Naive thymus-derived CD4-positive, alpha-beta T cell (primary cell): ENCODE data around the gene GPC4. TPM values are rescaled to one million over a fixed set of nuclear protein-coding genes. Genes with fewer than 3 reads are reported as not detected.

Experiments
- ATAC-seq: fragments of 150-1000 bp; cut with Tn5 transposase; 2 replicates; pipeline ENCODE4 v1.10.0; 2021; ENCODE audit warnings: mild to moderate bottlenecking, moderate library complexity
- CTCF ChIA-PET: fragments of 350-600 bp; sonication (Branson Sonifier 250); formaldehyde crosslinking; loops from one replicate; lab custom pipeline; 2021; ENCODE audit warnings: antibody characterized with exemption; lab: Charles Lee
- POLR2A ChIA-PET: fragments of 350-600 bp; sonication (Branson Sonifier 250); formaldehyde crosslinking; loops from one replicate; lab custom pipeline; 2021; ENCODE audit warnings: antibody characterized with exemption, inconsistent platforms; lab: Charles Lee
- DNase-seq, 9 donors: peaks; one replicate each; pipeline versions ENCODE4 v3.0.0 to v3.0.0-alpha.2; 2020 to 2022; ENCODE audit warnings: mixed read lengths in 1 of 9
- H3K27ac ChIP-seq: one replicate; pipeline ENCODE4 v1.7.0; 2013; ENCODE audit warnings: mild to moderate bottlenecking, low read depth, low read length, moderate library complexity
- H3K27me3 ChIP-seq, 2 donors: one replicate each; pipeline ENCODE4 v1.7.0; 2013; ENCODE audit warnings: low read length in 2 of 2, mild to moderate bottlenecking in 2 of 2, moderate library complexity in 2 of 2; ENCODE audit not compliant: control insufficient read depth in 2 of 2, insufficient read depth in 2 of 2
- H3K36me3 ChIP-seq, 3 experiments: 1 replicate in 2 of 3; 2 replicates in 1 of 3; pipeline ENCODE4 v1.7.0; 2013; ENCODE audit warnings: low read length in 3 of 3, mild to moderate bottlenecking in 3 of 3, moderate library complexity in 1 of 3; ENCODE audit not compliant: insufficient read depth in 3 of 3, control insufficient read depth in 2 of 3
- H3K4me1 ChIP-seq, 2 donors: one replicate each; pipeline ENCODE4 v1.7.0; 2013; ENCODE audit warnings: low read length in 2 of 2, mild to moderate bottlenecking in 2 of 2, moderate library complexity in 1 of 2; ENCODE audit not compliant: control insufficient read depth in 2 of 2, insufficient read depth in 2 of 2
- H3K4me3 ChIP-seq: 2 replicates; pipeline ENCODE4 v1.7.0; 2013; ENCODE audit warnings: mild to moderate bottlenecking, low read length
- H3K9me3 ChIP-seq, 3 experiments: 1 replicate in 2 of 3; 2 replicates in 1 of 3; pipeline ENCODE4 v1.7.0; 2013; ENCODE audit warnings: low read length in 3 of 3; ENCODE audit not compliant: control insufficient read depth in 2 of 3
- H3K27ac Mint-ChIP-seq, 9 donors: one replicate each; pipeline ENCODE4 v1.8.0; 2020 to 2022; ENCODE audit warnings: mixed read lengths in 9 of 9, mild to moderate bottlenecking in 8 of 9, moderate library complexity in 5 of 9, inconsistent platforms in 2 of 9
- H3K27me3 Mint-ChIP-seq, 5 donors: one replicate each; pipeline ENCODE4 v1.8.0; 2021 to 2022; ENCODE audit warnings: mixed read lengths in 5 of 5, mild to moderate bottlenecking in 1 of 5
- H3K36me3 Mint-ChIP-seq, 5 donors: one replicate each; pipeline ENCODE4 v1.8.0; 2020 to 2022; ENCODE audit warnings: mixed read lengths in 5 of 5, mild to moderate bottlenecking in 3 of 5, inconsistent platforms in 1 of 5
- H3K4me1 Mint-ChIP-seq, 7 donors: one replicate each; pipeline ENCODE4 v1.8.0; 2020 to 2022; ENCODE audit warnings: mixed read lengths in 7 of 7, mild to moderate bottlenecking in 3 of 7, inconsistent platforms in 1 of 7
- H3K4me3 Mint-ChIP-seq, 10 donors: one replicate each; pipeline ENCODE4 v1.8.0; 2020 to 2022; ENCODE audit warnings: mild to moderate bottlenecking in 10 of 10, mixed read lengths in 10 of 10, moderate library complexity in 6 of 10, inconsistent platforms in 2 of 10
- H3K9me3 Mint-ChIP-seq, 11 donors: one replicate each; pipeline ENCODE4 v1.8.0; 2020 to 2022; ENCODE audit warnings: mixed read lengths in 11 of 11, mild to moderate bottlenecking in 4 of 11, inconsistent platforms in 1 of 11, moderate library complexity in 1 of 11
- intact Hi-C, 2 donors: fragments of 100-400 bp; cut with micrococcal nuclease; formaldehyde crosslinking; loops; one replicate each; pipeline ENCODE4 v1.15.1; 2023
- polyA plus RNA-seq, 2 donors: library from polyadenylated mRNA; unstranded; fragments of 300-500 nt; fragmentation: Illumina TruSeq; gene quantifications; one replicate each; pipeline ENCODE4 v1.2.3, GENCODE V29; 2021
- total RNA-seq, 6 experiments: library from RNA in 5 of 6; stranded (reverse) in 5 of 6; gene quantifications; 1 replicate in 5 of 6; 2 replicates in 1 of 6; pipeline ENCODE4 v1.2.3 and lab custom pipeline; 2021 to 2026

Gene GPC4
- total RNA-seq: under 1 TPM in 1 of 5 experiments, not detected in 4; 0.20 TPM
- polyA plus RNA-seq: not detected
- not detected for total RNA-seq (lab: John Stamatoyannopoulos, UW)

GRCh38 chrX:133415276-133416105 is at the start of gene GPC4:
GPC4 (minus strand) TSS chrX:133415489; CDS start chrX:133414965, 524 bp downstream.
- DNase-seq (peak in 1 of 9 donors; percentile 19), ATAC-seq (peak; percentile 29)
- H3K27me3 ChIP-seq: no peaks in the 10 kb centered on the region
- H3K4me3 Mint-ChIP-seq: peak within 1 kb of the TSS in 9 of 10 donors; percentile 51 to 79 (median 70)
- no peak within 1 kb of the TSS for H3K27ac ChIP-seq
- no peak within 1 kb of the TSS for H3K4me3 ChIP-seq
- H3K36me3 Mint-ChIP-seq: peaks cover 0 to 5% (median 0%) of the 10 kb centered on the region in 5 donors
- POLR2A ChIA-PET: no interaction called here
- H3K9me3 Mint-ChIP-seq: peaks cover 0 to 4% (median 0%) of the 10 kb centered on the region in 11 donors
- CTCF ChIA-PET: no interaction called here
- no peak within 1 kb of the TSS for H3K27ac Mint-ChIP-seq
- intact Hi-C loops: no loop called here
- peaks cover 22 to 58% (median 37%) of the 10 kb centered on the region in 5 donors for H3K27me3 Mint-ChIP-seq
- H3K9me3 ChIP-seq: no peaks in the 10 kb centered on the region
- H3K36me3 ChIP-seq: no peaks in the 10 kb centered on the region
- H3K4me1 Mint-ChIP-seq: peaks cover 0 to 20% (median 4%) of the 10 kb centered on the region in 7 donors
- no peaks in the 10 kb centered on the region for H3K4me1 ChIP-seq

- ChIA-PET POLR2A (no interaction called here), CTCF (no interaction called here)
- Histone ChIP-seq H3K4me3 (no peak overlapping the region), H3K4me1 (no peaks in the 10 kb centered on the region), H3K27ac (no peak overlapping the region), H3K9me3 (no peaks in the 10 kb centered on the region), H3K36me3 (no peaks in the 10 kb centered on the region), H3K27me3 (no peaks in the 10 kb centered on the region)
- ATAC-seq (no peak), DNase-seq (no peak)
- Mint-ChIP-seq H3K27ac (no peak overlapping the region), H3K9me3 (peaks cover 0 to 3% (median 0%) of the 10 kb centered on the region in 11 donors), H3K4me3 (no peak overlapping the region), H3K36me3 (no peaks in the 10 kb centered on the region), H3K27me3 (peaks cover 0 to 3% (median 0%) of the 10 kb centered on the region in 5 donors), H3K4me1 (peaks cover 0 to 2% (median 0%) of the 10 kb centered on the region in 7 donors)
- intact Hi-C loops: no loop called here
These were observed 45.9 kb upstream of the GPC4 start for GRCh38 chrX:133461231-133461630.

- Mint-ChIP-seq H3K4me3 (no peak overlapping the region), H3K27me3 (peaks cover 0 to 6% (median 0%) of the 10 kb centered on the region in 5 donors), H3K27ac (no peak overlapping the region), H3K4me1 (no peaks in the 10 kb centered on the region), H3K9me3 (peaks cover 0 to under 1% (median 0%) of the 10 kb centered on the region in 11 donors), H3K36me3 (no peaks in the 10 kb centered on the region)
- intact Hi-C loops: no loop called here
- no peaks in the 10 kb centered on the region for H3K9me3 ChIP-seq
- no peaks in the 10 kb centered on the region for H3K36me3 ChIP-seq
- CTCF ChIA-PET: no interaction called here
- POLR2A ChIA-PET: no interaction called here
- no peak overlapping the region for H3K27ac ChIP-seq
- no peak overlapping the region for H3K4me3 ChIP-seq
- no peak for DNase-seq
- H3K4me1 ChIP-seq: no peaks in the 10 kb centered on the region
- no peaks in the 10 kb centered on the region for H3K27me3 ChIP-seq
- no peak for ATAC-seq
These were observed 39.6 kb upstream of the GPC4 start for GRCh38 chrX:133454924-133455323.

GRCh38 chrX:133454491-133454914 is 39.2 kb upstream of the GPC4 start:
- H3K4me1 Mint-ChIP-seq: no peaks in the 10 kb centered on the region
- POLR2A ChIA-PET: no interaction called here
- CTCF ChIA-PET: no interaction called here
- Histone ChIP-seq H3K27me3 (no peaks in the 10 kb centered on the region), H3K4me1 (no peaks in the 10 kb centered on the region), H3K27ac (no peak overlapping the region), H3K4me3 (no peak overlapping the region), H3K36me3 (no peaks in the 10 kb centered on the region), H3K9me3 (no peaks in the 10 kb centered on the region)
- intact Hi-C loops: no loop called here
- no peak overlapping the region for H3K27ac Mint-ChIP-seq
- no peaks in the 10 kb centered on the region for H3K36me3 Mint-ChIP-seq
- H3K9me3 Mint-ChIP-seq: no peaks in the 10 kb centered on the region
- ATAC-seq (no peak), DNase-seq (no peak)
- H3K4me3 Mint-ChIP-seq: no peak overlapping the region
- peaks cover 0 to 6% (median 0%) of the 10 kb centered on the region in 5 donors for H3K27me3 Mint-ChIP-seq

GRCh38 chrX:133448512-133449076 is 33.3 kb upstream of the GPC4 start:
- H3K4me3 Mint-ChIP-seq: no peak overlapping the region
- no peaks in the 10 kb centered on the region for H3K36me3 Mint-ChIP-seq
- Histone ChIP-seq H3K9me3 (no peaks in the 10 kb centered on the region), H3K27me3 (no peaks in the 10 kb centered on the region), H3K27ac (no peak overlapping the region), H3K4me1 (no peaks in the 10 kb centered on the region), H3K4me3 (no peak overlapping the region), H3K36me3 (no peaks in the 10 kb centered on the region)
- peaks cover 0 to 9% (median 5%) of the 10 kb centered on the region in 5 donors for H3K27me3 Mint-ChIP-seq
- H3K27ac Mint-ChIP-seq: no peak overlapping the region
- no peak for ATAC-seq
- DNase-seq: no peak
- H3K9me3 Mint-ChIP-seq: no peaks in the 10 kb centered on the region
- peaks cover 0 to 8% (median 6%) of the 10 kb centered on the region in 7 donors for H3K4me1 Mint-ChIP-seq
- POLR2A ChIA-PET: no interaction called here
- intact Hi-C loops: no loop called here
- CTCF ChIA-PET: no interaction called here

- H3K4me3 ChIP-seq: no peak overlapping the region
- H3K27ac Mint-ChIP-seq: no peak overlapping the region
These were observed 29.9 kb upstream of the GPC4 start for GRCh38 chrX:133444952-133445831.

More at GRCh38 chrX:133444952-133445831, 29.9 kb upstream of the GPC4 start:
- Mint-ChIP-seq H3K9me3 (no peaks in the 10 kb centered on the region), H3K36me3 (no peaks in the 10 kb centered on the region), H3K4me1 (peaks cover 0 to 8% (median 6%) of the 10 kb centered on the region in 7 donors), H3K4me3 (peak overlapping the region in 7 of 10 donors; percentile 28 to 62 (median 40)), H3K27me3 (peaks cover 0 to 9% (median 5%) of the 10 kb centered on the region in 5 donors)
- DNase-seq (no peak), ATAC-seq (no peak)
- Histone ChIP-seq H3K27me3 (no peaks in the 10 kb centered on the region), H3K27ac (no peak overlapping the region), H3K36me3 (no peaks in the 10 kb centered on the region), H3K4me1 (no peaks in the 10 kb centered on the region), H3K9me3 (no peaks in the 10 kb centered on the region)
- intact Hi-C loops: no loop called here
- POLR2A ChIA-PET: no interaction called here
- CTCF ChIA-PET: no interaction called here
